ENCODE measurements around the gene RBM47. TPM values are rescaled to one million over a fixed set of nuclear protein-coding genes. Genes with fewer than 3 reads are reported as not detected.

RBM47 gene
- total and polyA plus RNA-seq, 9 of the 15 experiments (the other 6 are each of a cell fraction or from before 2014, with no cell fraction given): 1.4 to 6.4 (median 3.3) TPM

DNA sequence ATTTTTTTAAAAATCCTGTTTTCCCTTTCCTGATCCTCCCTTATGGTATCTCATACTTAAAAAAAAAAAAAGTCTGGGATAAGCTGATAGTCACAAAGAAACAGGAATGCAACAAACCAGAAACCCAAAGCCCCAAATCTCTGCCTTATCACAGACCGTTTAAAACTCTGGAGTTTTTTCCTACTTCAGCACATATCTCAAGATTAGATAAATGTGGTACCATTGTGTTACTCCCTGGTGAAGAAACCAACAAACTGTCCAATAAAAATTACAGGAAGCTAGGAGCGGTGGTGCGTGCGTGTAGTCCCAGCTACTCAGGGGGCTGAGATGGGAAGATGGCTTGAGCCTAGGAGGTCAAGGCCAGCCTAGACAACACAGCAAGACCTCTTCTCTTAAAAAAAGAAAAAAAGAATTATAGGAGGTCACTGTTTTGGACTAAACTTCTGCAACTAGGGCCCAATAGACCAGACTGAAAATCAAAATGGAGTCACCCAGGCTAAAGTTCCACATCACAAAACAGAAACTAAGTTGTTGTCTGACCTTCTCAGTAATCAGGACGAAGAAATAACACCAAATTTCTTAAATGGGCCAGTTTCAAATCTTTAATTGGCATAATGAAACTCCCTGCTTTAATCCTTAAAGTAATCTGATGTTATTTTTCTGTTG lies 51.9 kb downstream of the RBM47 start (continued):
- TF ChIP-seq HEY1 (CRISPR knock-in tag; IDR thresholded peaks at IDR 0.05; ENCODE audit: borderline replicate concordance) (no peak), ZNF175 (CRISPR knock-in tag; IDR thresholded peaks at IDR 0.05; ENCODE audit: low read depth) (peak; percentile 89), SMAD4 (CRISPR knock-in tag; conservative IDR thresholded peaks at IDR 0.05) (0 out of 2 replicates have a peak, but pooled peaks have one; percentile 14), RUNX1 (IDR thresholded peaks at IDR 0.05; ENCODE audit: low read depth) (no peak), NR2C1 (IDR thresholded peaks at IDR 0.05) (no peak), NR2C1 (tag; IDR thresholded peaks at IDR 0.05) (0 out of 2 replicates have a peak, but pooled peaks have one; percentile 36), GTF2E2 (tag; IDR thresholded peaks at IDR 0.05) (0 out of 2 replicates have a peak, but pooled peaks have one; percentile 55), RAD21 (CRISPR knock-in tag; conservative IDR thresholded peaks at IDR 0.05 in 1 of 2, IDR thresholded peaks at IDR 0.05 in 1 of 2) (no peak)
- TF ChIP-seq, protein P1, sequence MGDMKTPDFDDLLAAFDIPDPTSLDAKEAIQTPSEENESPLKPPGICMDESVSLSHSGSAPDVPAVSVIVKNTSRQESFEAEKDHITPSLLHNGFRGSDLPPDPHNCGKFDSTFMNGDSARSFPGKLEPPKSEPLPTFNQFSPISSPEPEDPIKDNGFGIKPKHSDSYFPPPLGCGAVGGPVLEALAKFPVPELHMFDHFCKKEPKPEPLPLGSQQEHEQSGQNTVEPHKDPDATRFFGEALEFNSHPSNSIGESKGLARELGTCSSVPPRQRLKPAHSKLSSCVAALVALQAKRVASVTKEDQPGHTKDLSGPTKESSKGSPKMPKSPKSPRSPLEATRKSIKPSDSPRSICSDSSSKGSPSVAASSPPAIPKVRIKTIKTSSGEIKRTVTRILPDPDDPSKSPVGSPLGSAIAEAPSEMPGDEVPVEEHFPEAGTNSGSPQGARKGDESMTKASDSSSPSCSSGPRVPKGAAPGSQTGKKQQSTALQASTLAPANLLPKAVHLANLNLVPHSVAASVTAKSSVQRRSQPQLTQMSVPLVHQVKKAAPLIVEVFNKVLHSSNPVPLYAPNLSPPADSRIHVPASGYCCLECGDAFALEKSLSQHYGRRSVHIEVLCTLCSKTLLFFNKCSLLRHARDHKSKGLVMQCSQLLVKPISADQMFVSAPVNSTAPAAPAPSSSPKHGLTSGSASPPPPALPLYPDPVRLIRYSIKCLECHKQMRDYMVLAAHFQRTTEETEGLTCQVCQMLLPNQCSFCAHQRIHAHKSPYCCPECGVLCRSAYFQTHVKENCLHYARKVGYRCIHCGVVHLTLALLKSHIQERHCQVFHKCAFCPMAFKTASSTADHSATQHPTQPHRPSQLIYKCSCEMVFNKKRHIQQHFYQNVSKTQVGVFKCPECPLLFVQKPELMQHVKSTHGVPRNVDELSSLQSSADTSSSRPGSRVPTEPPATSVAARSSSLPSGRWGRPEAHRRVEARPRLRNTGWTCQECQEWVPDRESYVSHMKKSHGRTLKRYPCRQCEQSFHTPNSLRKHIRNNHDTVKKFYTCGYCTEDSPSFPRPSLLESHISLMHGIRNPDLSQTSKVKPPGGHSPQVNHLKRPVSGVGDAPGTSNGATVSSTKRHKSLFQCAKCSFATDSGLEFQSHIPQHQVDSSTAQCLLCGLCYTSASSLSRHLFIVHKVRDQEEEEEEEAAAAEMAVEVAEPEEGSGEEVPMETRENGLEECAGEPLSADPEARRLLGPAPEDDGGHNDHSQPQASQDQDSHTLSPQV (IDR thresholded peaks at IDR 0.05): peak; percentile 61; the same call in 1 of the 2 replicates
